Vagina (tissue), 2 donors: Measurements from ENCODE around the gene PTPRN2. TPM values are rescaled to one million over a fixed set of nuclear protein-coding genes. Genes with fewer than 3 reads are reported as not detected.

Experiments
- DNase-seq, 2 donors: peaks; one replicate each; pipeline ENCODE4 v3.0.0-alpha.2; 2017; ENCODE audit errors: extremely low spot score in 2 of 2
- H3K27ac ChIP-seq: fragments of 200-600 bp; sonication (generic); one replicate; pipeline ENCODE4 v1.5.1; 2019
- H3K27me3 ChIP-seq: fragments of 200-600 bp; sonication (generic); one replicate; pipeline ENCODE4 v1.5.1; 2019
- H3K36me3 ChIP-seq, 2 donors: fragments of 200-600 bp; sonication (generic); one replicate each; pipeline ENCODE4 v1.5.1; 2017 to 2019
- H3K4me1 ChIP-seq: fragments of 200-600 bp; sonication (generic); one replicate; pipeline ENCODE4 v1.5.1; 2019
- H3K4me3 ChIP-seq, 2 donors: fragments of 200-600 bp; sonication (generic); 1 replicate in 1 of 2; 2 replicates in 1 of 2; pipeline ENCODE4 v1.5.1; 2016 to 2019
- H3K9me3 ChIP-seq: fragments of 200-600 bp; sonication (generic); one replicate; pipeline ENCODE4 v1.5.1; 2019
- CTCF ChIP-seq, 3 experiments: fragments of 450-650 bp in 2 of 3; fragments of 200-600 bp in 1 of 3; sonication (generic) in 1 of 3; IDR thresholded peaks; one replicate each; pipeline ENCODE4 v1.5.1; 2017 to 2019; ENCODE audit warnings: antibody characterized with exemption in 3 of 3, mild to moderate bottlenecking in 2 of 3, moderate library complexity in 2 of 3
- POLR2A ChIP-seq, 2 donors: fragments of 450-650 bp; IDR thresholded peaks; one replicate each; pipeline ENCODE4 v1.6.1; 2017; ENCODE audit warnings: antibody characterized with exemption in 2 of 2, mild to moderate bottlenecking in 2 of 2, moderate library complexity in 2 of 2
- POLR2AphosphoS5 ChIP-seq, 2 donors: sonication (generic); formaldehyde crosslinking; IDR thresholded peaks; one replicate each; pipeline ENCODE4 v1.9.0; 2017; ENCODE audit warnings: antibody characterized with exemption in 2 of 2, mild to moderate bottlenecking in 2 of 2, low read depth in 1 of 2; ENCODE audit not compliant: insufficient read depth in 1 of 2
- intact Hi-C: fragments of 100-400 bp; cut with DNase I; formaldehyde crosslinking; loops from one replicate; pipeline ENCODE4 v1.15.1; 2023
- total RNA-seq: library from RNA; depleted of rRNA; stranded (reverse); fragments of >200 nt; gene quantifications from one replicate; pipeline ENCODE4 v1.2.3, GENCODE V29; 2016

Gene PTPRN2
- total RNA-seq, 1 donor from 2014 or later, result 7.4 TPM

- DNase-seq, result no peak
- intact Hi-C loops, result no loop called here
- Histone ChIP-seq H3K36me3 (no peaks in the 10 kb centered on the region), H3K4me3 (no peak overlapping the region), H3K9me3 (no peaks in the 10 kb centered on the region), H3K27ac (no peak overlapping the region), H3K27me3 (no peaks in the 10 kb centered on the region), H3K4me1 (peaks cover under 1% of the 10 kb centered on the region)
- no peak for TF ChIP-seq POLR2A (IDR thresholded peaks at IDR 0.05)
- no peak for TF ChIP-seq POLR2AphosphoS5 (IDR thresholded peaks at IDR 0.05; ENCODE audit: insufficient read depth in 1 of 2, low read depth in 1 of 2)
- no peak for TF ChIP-seq CTCF (IDR thresholded peaks at IDR 0.05)
Observed at GRCh38 chr7:157618823-157619606, 968.6 kb downstream of the PTPRN2 start.

- no peak overlapping the region for H3K4me3 ChIP-seq
- H3K36me3 ChIP-seq, result no peaks in the 10 kb centered on the region
- H3K27ac ChIP-seq, result no peak overlapping the region
- intact Hi-C loops, result no loop called here
- no peaks in the 10 kb centered on the region for H3K9me3 ChIP-seq
- TF ChIP-seq CTCF (IDR thresholded peaks at IDR 0.05) (no peak), POLR2AphosphoS5 (IDR thresholded peaks at IDR 0.05; ENCODE audit: insufficient read depth in 1 of 2, low read depth in 1 of 2) (no peak)
- DNase-seq, result no peak
- H3K27me3 ChIP-seq, result no peaks in the 10 kb centered on the region
- peaks cover 8% of the 10 kb centered on the region for H3K4me1 ChIP-seq
Observed at GRCh38 chr7:157618091-157618726, 969.4 kb downstream of the PTPRN2 start.

DNA sequence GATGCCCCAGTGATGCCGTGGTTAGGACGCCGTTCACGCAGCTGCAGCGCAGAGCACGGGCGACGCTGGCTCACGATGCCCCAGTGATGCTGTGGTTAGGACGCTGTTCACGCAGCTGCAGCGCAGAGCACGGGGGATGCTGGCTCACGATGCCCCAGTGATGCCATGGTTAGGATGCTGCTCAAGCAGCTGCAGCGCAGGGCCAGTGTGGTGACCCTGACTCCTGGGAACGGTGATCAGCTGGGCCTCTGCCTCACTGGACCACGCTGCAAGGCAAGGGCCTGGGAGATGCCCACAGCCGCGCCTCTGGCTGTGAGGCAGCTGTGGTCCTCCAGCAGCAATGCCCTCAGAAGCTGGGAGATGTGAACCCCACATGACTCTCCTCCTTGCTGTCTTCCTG, 970.2 kb downstream of the PTPRN2 start:
- Histone ChIP-seq H3K36me3 (no peaks in the 10 kb centered on the region), H3K4me3 (no peak overlapping the region), H3K27ac (no peak overlapping the region), H3K4me1 (peaks cover 16% of the 10 kb centered on the region), H3K27me3 (no peaks in the 10 kb centered on the region), H3K9me3 (no peaks in the 10 kb centered on the region)
- intact Hi-C loops, result no loop called here
- no peak for DNase-seq
- TF ChIP-seq POLR2A (IDR thresholded peaks at IDR 0.05) (no peak), CTCF (IDR thresholded peaks at IDR 0.05) (no peak), POLR2AphosphoS5 (IDR thresholded peaks at IDR 0.05; ENCODE audit: insufficient read depth in 1 of 2, low read depth in 1 of 2) (no peak)

DNA sequence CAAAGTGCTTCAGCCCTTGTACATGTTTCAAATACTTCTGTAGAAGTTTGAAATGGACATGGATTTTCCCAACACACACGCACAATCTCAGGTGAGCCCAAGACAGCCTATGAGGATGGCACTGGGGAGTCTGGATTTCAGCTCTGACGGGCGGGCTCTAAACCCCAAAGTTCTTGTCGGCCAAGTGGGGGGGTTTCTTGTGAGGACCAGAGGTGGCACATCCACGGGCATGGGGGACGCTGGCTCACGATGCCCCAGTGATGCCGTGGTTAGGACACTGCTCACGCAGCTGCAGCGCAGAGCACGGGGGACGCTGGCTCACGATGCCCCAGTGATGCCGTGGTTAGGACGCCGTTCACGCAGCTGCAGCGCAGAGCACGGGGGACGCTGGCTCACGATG, 970.7 kb downstream of the PTPRN2 start:
- intact Hi-C loops, result no loop called here
- Histone ChIP-seq H3K36me3 (no peaks in the 10 kb centered on the region), H3K27ac (no peak overlapping the region), H3K27me3 (no peaks in the 10 kb centered on the region), H3K4me1 (peaks cover 18% of the 10 kb centered on the region), H3K4me3 (no peak overlapping the region), H3K9me3 (no peaks in the 10 kb centered on the region)
- TF ChIP-seq CTCF (IDR thresholded peaks at IDR 0.05), result no peak
- no peak for TF ChIP-seq POLR2A (IDR thresholded peaks at IDR 0.05)
- TF ChIP-seq POLR2AphosphoS5 (IDR thresholded peaks at IDR 0.05; ENCODE audit: insufficient read depth in 1 of 2, low read depth in 1 of 2), result no peak
- no peak for DNase-seq

GRCh38 chr7:157616426-157616825, 971.2 kb downstream of the PTPRN2 start:
- H3K27me3 ChIP-seq, result no peaks in the 10 kb centered on the region
- H3K27ac ChIP-seq, result no peak overlapping the region
- DNase-seq, result no peak
- peaks cover 18% of the 10 kb centered on the region for H3K4me1 ChIP-seq
- no peaks in the 10 kb centered on the region for H3K9me3 ChIP-seq
- intact Hi-C loops, result no loop called here
- H3K36me3 ChIP-seq, result no peaks in the 10 kb centered on the region
- H3K4me3 ChIP-seq, result no peak overlapping the region
- TF ChIP-seq CTCF (IDR thresholded peaks at IDR 0.05) (no peak), POLR2A (IDR thresholded peaks at IDR 0.05) (no peak)
